Cardiac muscle cell (in vitro differentiated cells and primary cell): ENCODE results near the gene C4orf50. TPM values are rescaled to one million over a fixed set of nuclear protein-coding genes. Genes with fewer than 3 reads are reported as not detected.

Source experiments
- DNase-seq, 2 donors: peaks; one replicate each; pipeline versions ENCODE4 v3.0.0 to v3.0.0-alpha.2; 2010 to 2017; ENCODE audit warnings: low read depth in 1 of 2, low spot score in 1 of 2
- H3K27ac ChIP-seq: fragments of 200-600 bp; sonication (generic); 2 replicates; pipeline ENCODE4 v1.5.1; 2016
- H3K27me3 ChIP-seq: fragments of 200-600 bp; sonication (generic); 2 replicates; pipeline ENCODE4 v1.6.0; 2016; ENCODE audit warnings: control low read depth
- H3K36me3 ChIP-seq: fragments of 200-600 bp; sonication (generic); 2 replicates; pipeline ENCODE4 v1.5.1; 2016; ENCODE audit warnings: control low read depth
- H3K4me1 ChIP-seq: fragments of 200-600 bp; sonication (generic); 2 replicates; pipeline ENCODE4 v1.8.1; 2017; ENCODE audit warnings: low read depth, mild to moderate bottlenecking, mixed run types
- H3K4me3 ChIP-seq: fragments of 200-600 bp; sonication (generic); 2 replicates; pipeline ENCODE4 v1.5.1; 2016; ENCODE audit warnings: mild to moderate bottlenecking
- H3K9me3 ChIP-seq: fragments of 200-600 bp; sonication (generic); 2 replicates; pipeline ENCODE4 v1.5.1; 2017; ENCODE audit warnings: low read depth, mild to moderate bottlenecking, control low read depth
- CTCF ChIP-seq: IDR thresholded peaks from 2 replicates; pipeline ENCODE4 v1.5.1; 2012; ENCODE audit warnings: low read depth, mild to moderate bottlenecking, low read length
- polyA plus RNA-seq: library from polyadenylated mRNA; unstranded; fragments of >200 nt; fragmentation: Nextera tagmentation; extraction: Ambion mirVana; gene quantifications from 2 replicates; pipeline ENCODE4 v1.2.1, GENCODE V29; 2016
- total RNA-seq: library from RNA; depleted of rRNA; stranded (reverse); fragments of >200 nt; gene quantifications from 2 replicates; pipeline ENCODE4 v1.2.3, GENCODE V29; 2016

Gene C4orf50
- total and polyA plus RNA-seq, 2 experiments from 2014 or later: 0.15 TPM; not detected in 1

DNA sequence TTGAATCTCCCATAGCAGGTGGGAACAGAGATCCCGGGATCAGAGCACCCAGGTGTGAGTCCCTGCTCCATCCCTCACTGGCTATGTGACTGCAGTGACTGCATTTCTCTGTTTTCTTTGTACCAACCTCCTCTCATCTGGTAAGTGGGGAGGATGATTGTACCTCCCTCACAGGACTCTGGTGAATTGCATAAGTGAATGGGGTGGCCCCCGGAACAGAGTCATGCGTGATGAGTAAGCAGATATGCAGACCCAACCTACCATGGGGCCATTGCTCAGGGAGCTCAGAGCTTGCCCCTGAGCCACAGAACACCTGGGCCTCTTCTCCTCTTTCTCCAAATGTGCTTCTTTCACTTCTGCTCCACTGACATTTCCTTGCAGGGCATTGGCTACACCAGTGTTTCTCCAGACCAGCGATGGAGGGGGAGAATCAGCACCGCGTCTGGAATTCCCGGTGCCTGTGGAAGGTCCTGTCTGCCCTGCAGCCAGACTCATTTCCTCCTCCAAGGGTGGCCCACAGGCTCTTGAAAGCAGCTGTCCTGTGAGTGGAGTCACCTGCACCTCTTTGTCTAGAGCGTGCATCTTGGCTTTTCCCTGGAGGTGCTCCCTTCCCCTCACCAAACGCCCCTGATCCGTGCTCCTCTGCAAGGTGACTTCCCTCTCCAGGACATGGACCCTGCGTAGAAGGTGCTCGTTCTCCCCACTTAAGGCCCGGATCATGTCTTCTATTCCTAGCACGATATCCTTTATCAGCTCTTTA, 30.0 kb downstream of the C4orf50 start:
- DNase-seq: no peak
- TF ChIP-seq CTCF: no peak

DNA sequence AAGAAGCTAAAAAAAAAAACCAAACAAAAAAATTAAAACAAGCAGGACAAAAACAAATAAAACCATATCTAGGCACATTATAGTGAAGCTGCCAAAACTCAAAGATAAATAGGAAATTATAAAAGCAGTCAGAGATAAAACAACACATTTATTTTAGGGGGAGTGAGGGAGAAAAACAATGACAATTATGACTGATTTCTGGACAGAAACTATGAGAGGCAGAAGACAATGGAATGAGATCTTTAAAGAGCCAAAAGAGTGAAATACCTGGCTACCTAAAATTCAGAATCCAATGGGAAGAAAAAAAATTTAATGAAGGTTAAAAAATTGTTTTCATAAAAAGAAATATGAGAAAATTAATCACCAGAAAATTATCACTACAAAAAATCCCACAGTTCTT, 33.4 kb downstream of the C4orf50 start:
- no peaks in the 10 kb centered on the region for H3K9me3 ChIP-seq
- H3K4me3 ChIP-seq: no peak overlapping the region
- TF ChIP-seq CTCF: no peak
- H3K4me1 ChIP-seq: no peaks in the 10 kb centered on the region
- no peak for DNase-seq
- no peak overlapping the region for H3K27ac ChIP-seq
- peaks cover under 1% of the 10 kb centered on the region for H3K27me3 ChIP-seq
- H3K36me3 ChIP-seq: no peaks in the 10 kb centered on the region

More for the DNA sequence above, 30.0 kb downstream of the C4orf50 start:
- H3K36me3 ChIP-seq: no peaks in the 10 kb centered on the region
- H3K9me3 ChIP-seq: no peaks in the 10 kb centered on the region
- no peak overlapping the region for H3K27ac ChIP-seq
- H3K4me3 ChIP-seq: no peak overlapping the region
- no peaks in the 10 kb centered on the region for H3K4me1 ChIP-seq
- no peaks in the 10 kb centered on the region for H3K27me3 ChIP-seq

DNA sequence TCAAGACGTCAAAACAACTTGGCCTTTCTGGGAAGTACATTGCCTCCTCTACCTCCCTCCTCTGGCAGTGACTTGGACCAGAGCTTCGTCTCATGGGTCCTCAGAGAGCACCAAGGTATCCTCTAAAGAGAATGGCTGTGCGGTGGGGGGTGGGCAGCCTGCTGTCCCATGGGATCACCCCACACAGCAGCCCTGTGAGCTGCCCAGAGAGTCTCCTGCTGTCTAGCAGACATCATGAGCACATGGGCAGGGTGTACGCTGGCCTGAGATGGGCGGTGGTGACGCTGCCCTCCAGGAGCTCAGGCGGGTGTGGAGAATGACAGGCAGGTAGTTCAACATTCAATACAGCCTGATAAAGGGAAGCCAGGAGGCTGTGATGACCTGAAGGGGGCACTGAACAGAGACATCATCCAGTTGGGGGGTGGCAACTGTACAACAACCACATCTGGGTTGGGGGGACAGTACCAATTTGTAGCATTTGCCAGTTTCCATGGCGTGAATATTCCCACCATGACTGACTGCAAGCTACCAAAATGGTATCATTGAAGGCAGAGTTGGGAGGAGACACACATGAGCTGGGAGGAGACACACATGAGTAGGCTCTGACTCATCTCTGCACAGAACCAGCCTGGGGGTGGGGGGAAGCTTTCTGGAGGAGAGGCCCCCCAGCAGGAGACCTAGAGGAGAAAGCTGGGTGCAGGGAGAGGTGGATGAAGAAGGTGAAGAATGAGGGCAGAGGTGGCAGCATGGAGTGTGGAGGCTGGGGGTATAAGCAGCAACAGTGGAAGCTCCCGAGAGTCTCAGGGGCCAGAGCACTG, 35.9 kb downstream of the C4orf50 start:
- Histone ChIP-seq H3K36me3 (no peaks in the 10 kb centered on the region), H3K4me1 (no peaks in the 10 kb centered on the region), H3K27me3 (peaks cover 17% of the 10 kb centered on the region), H3K9me3 (no peaks in the 10 kb centered on the region), H3K27ac (no peak overlapping the region), H3K4me3 (no peak overlapping the region)
- no peak for DNase-seq
- TF ChIP-seq CTCF: no peak

DNA sequence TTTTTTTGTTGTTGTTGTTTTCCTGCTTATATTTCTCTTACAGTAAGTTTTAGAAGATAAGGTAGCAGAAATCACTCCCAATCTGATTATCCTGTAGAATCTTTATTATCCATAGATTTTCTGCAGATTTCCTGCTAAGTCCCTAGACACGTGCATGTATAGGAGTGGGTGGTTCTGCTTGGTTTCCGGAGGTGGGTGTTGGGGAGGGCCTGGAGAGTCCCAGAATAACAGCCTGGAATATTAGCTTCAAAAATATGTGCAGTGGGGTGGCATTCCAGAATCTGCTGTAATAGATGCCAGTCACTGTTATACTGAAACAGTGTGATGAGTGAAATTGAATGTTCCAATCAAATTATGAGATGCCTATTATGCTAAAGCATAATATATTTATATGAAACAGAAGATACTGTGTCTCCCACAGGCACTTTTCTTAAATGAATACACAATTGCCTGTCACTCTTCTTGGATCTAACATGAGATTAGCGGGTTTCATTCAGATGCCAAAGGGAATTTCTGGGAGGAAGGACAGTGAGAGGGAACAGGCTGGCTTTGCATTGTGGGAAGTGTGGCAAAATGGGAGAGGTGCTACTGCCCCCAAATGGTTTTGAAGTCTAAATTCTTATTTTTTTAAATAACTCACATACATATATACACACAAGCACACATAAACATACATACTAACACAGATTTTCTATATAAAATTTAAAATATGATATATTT, 37.6 kb downstream of the C4orf50 start:
- no peak overlapping the region for H3K27ac ChIP-seq
- no peak for TF ChIP-seq CTCF
- no peak for DNase-seq
- H3K36me3 ChIP-seq: no peaks in the 10 kb centered on the region
- H3K27me3 ChIP-seq: peaks cover 17% of the 10 kb centered on the region
- no peaks in the 10 kb centered on the region for H3K9me3 ChIP-seq
- no peaks in the 10 kb centered on the region for H3K4me1 ChIP-seq
- no peak overlapping the region for H3K4me3 ChIP-seq

DNA sequence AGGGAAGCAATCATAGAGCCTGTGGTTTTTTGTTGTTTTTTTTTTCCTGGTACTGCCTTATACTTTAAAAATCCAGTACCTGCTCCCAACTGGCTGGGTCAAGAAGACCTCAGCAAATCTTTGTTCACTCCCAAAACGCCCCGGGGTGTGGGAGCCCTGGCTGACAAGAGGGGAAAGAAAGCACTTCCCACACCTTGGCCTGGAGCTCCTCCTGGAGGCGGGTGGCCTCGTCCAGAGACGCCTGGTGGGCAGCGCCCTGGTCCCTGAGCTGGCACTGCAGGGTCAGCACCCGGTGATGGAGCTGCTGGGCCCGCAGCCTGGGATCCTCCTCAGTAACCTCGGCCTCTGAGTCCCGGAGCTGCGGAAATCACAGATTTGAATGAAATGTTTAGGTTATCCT, 38.2 kb downstream of the C4orf50 start:
- no peak overlapping the region for H3K4me3 ChIP-seq
- peaks cover 17% of the 10 kb centered on the region for H3K27me3 ChIP-seq
- H3K27ac ChIP-seq: no peak overlapping the region
- no peaks in the 10 kb centered on the region for H3K36me3 ChIP-seq
- no peaks in the 10 kb centered on the region for H3K9me3 ChIP-seq
- TF ChIP-seq CTCF: peak; percentile 15
- no peaks in the 10 kb centered on the region for H3K4me1 ChIP-seq
- DNase-seq: peak in 1 of 2 donors; percentile 30
